Uterus (tissue), 4 donors: Measurements from ENCODE around the gene SGK1. TPM values are rescaled to one million over a fixed set of nuclear protein-coding genes. Genes with fewer than 3 reads are reported as not detected.

Experiments
- DNase-seq, 2 donors: peaks; one replicate each; pipeline ENCODE4 v3.0.0-alpha.2; 2019 to 2020
- H3K27ac ChIP-seq, 2 donors: fragments of 200-600 bp; sonication (generic); 1 replicate in 1 of 2; 2 replicates in 1 of 2; pipeline ENCODE4 v1.5.1; 2016 to 2018
- H3K27me3 ChIP-seq, 2 donors: fragments of 200-600 bp; sonication (generic); one replicate each; pipeline ENCODE4 v1.5.1; 2018 to 2019; ENCODE audit warnings: control low read depth in 1 of 2
- H3K36me3 ChIP-seq, 2 donors: fragments of 200-600 bp; sonication (generic); one replicate each; pipeline ENCODE4 v1.5.1; 2019; ENCODE audit warnings: control low read depth in 1 of 2
- H3K4me1 ChIP-seq, 2 donors: fragments of 200-600 bp; sonication (generic); one replicate each; pipeline ENCODE4 v1.5.1; 2018 to 2019; ENCODE audit warnings: control low read depth in 1 of 2
- H3K4me3 ChIP-seq, 2 donors: fragments of 200-600 bp; sonication (generic); 1 replicate in 1 of 2; 2 replicates in 1 of 2; pipeline ENCODE4 v1.5.1; 2018 to 2019; ENCODE audit warnings: mild to moderate bottlenecking in 1 of 2
- H3K9me3 ChIP-seq, 2 donors: fragments of 200-600 bp; sonication (generic); one replicate each; pipeline ENCODE4 v1.5.1; 2019; ENCODE audit warnings: control low read depth in 1 of 2
- POLR2A ChIP-seq, 2 donors: fragments of 450-650 bp; IDR thresholded peaks; one replicate each; pipeline ENCODE4 v1.6.1; 2016; ENCODE audit warnings: antibody characterized with exemption in 2 of 2, mild to moderate bottlenecking in 1 of 2, moderate library complexity in 1 of 2
- intact Hi-C: fragments of 100-400 bp; cut with DNase I; formaldehyde crosslinking; loops from one replicate; pipeline ENCODE4 v1.15.1; 2023; ENCODE audit warnings: low total_unique reads
- total RNA-seq, 4 donors: library from RNA; depleted of rRNA in 3 of 4; stranded (reverse); fragments of >200 nt in 3 of 4; gene quantifications; one replicate each; pipeline versions ENCODE4 v1.1.0 to v1.2.4, GENCODE V29; 2014 to 2023
- TF ChIP-seq, protein P1 (sequence below), 4 experiments: fragments of 200-600 bp in 2 of 4; fragments of 450-650 bp in 2 of 4; sonication (generic) in 2 of 4; IDR thresholded peaks; one replicate each; pipeline ENCODE4 v1.5.1; 2016 to 2019; ENCODE audit warnings: antibody characterized with exemption in 4 of 4, mild to moderate bottlenecking in 2 of 4, moderate library complexity in 1 of 4
- donor health status: DM: yes; HTN: yes; CAD: no.

SGK1 gene
- total RNA-seq, 4 donors from 2014 or later: 47.1 to 75.0 (median 59.8) TPM

DNA sequence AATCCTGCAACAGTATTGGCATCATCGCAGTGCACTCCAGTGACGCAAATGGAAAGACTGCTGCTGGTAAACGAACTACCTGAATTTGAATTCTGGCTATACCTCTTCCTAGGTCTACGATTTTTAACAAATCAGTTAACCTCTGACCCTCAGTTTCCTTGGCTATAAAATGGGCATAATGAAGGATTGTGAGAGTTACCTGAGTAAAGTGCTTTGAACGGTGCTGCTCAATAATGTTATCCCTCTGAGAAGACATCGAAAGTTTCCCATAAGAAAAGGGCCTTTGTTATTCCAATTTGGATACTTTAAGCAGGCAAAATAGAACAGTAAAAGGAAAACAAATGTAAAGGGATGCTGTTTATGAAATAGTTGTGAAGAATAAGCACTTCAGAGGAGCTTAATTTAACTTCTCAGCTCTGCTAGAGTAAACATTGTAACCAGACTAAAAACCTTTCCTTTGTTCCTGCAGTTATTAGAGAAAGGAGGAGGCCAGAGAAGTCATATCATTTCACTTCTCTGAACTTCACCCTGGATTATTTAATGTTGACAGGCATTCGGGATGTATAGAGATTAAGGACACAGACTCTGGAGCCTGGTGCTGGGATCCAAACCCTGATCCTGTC, 5.8 kb downstream of the SGK1 start:
- TF ChIP-seq POLR2A (IDR thresholded peaks at IDR 0.05): no peak
- TF ChIP-seq, protein P1, sequence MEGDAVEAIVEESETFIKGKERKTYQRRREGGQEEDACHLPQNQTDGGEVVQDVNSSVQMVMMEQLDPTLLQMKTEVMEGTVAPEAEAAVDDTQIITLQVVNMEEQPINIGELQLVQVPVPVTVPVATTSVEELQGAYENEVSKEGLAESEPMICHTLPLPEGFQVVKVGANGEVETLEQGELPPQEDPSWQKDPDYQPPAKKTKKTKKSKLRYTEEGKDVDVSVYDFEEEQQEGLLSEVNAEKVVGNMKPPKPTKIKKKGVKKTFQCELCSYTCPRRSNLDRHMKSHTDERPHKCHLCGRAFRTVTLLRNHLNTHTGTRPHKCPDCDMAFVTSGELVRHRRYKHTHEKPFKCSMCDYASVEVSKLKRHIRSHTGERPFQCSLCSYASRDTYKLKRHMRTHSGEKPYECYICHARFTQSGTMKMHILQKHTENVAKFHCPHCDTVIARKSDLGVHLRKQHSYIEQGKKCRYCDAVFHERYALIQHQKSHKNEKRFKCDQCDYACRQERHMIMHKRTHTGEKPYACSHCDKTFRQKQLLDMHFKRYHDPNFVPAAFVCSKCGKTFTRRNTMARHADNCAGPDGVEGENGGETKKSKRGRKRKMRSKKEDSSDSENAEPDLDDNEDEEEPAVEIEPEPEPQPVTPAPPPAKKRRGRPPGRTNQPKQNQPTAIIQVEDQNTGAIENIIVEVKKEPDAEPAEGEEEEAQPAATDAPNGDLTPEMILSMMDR (IDR thresholded peaks at IDR 0.05): no peak
- intact Hi-C loops: no loop called here

DNA sequence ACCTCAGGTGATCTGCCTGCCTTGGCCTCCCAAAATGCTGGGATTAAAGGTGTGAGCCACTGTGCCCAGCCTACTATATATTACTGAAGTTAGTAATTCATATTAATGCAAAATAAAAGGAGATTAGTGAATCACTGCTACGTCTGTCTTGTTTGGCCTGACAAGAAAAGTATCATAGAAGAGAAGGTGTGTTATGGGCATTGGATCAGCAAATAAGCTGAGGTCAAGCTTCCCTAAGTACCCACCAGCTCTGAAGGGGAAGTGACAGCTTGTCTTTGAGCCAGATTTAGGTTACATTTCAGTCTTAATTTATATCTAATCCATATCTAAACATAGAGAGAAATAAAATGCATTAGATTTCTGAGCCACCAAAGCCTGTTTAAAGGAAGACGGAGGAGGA, 7.1 kb downstream of the SGK1 start:
- Histone ChIP-seq H3K36me3 (no peaks in the 10 kb centered on the region), H3K9me3 (no peaks in the 10 kb centered on the region), H3K27ac (no peak overlapping the region), H3K4me1 (no peaks in the 10 kb centered on the region), H3K27me3 (no peaks in the 10 kb centered on the region), H3K4me3 (no peak overlapping the region)
- DNase-seq: no peak
- intact Hi-C loops: no loop called here
- TF ChIP-seq, protein P1 (IDR thresholded peaks at IDR 0.05): no peak
- no peak for TF ChIP-seq POLR2A (IDR thresholded peaks at IDR 0.05)

More for the DNA sequence above, 5.8 kb downstream of the SGK1 start:
- no peak overlapping the region for H3K27ac ChIP-seq
- H3K9me3 ChIP-seq: no peaks in the 10 kb centered on the region
- H3K4me3 ChIP-seq: no peak overlapping the region
- H3K36me3 ChIP-seq: no peaks in the 10 kb centered on the region
- H3K4me1 ChIP-seq: no peaks in the 10 kb centered on the region
- no peak for DNase-seq
- no peaks in the 10 kb centered on the region for H3K27me3 ChIP-seq

DNA sequence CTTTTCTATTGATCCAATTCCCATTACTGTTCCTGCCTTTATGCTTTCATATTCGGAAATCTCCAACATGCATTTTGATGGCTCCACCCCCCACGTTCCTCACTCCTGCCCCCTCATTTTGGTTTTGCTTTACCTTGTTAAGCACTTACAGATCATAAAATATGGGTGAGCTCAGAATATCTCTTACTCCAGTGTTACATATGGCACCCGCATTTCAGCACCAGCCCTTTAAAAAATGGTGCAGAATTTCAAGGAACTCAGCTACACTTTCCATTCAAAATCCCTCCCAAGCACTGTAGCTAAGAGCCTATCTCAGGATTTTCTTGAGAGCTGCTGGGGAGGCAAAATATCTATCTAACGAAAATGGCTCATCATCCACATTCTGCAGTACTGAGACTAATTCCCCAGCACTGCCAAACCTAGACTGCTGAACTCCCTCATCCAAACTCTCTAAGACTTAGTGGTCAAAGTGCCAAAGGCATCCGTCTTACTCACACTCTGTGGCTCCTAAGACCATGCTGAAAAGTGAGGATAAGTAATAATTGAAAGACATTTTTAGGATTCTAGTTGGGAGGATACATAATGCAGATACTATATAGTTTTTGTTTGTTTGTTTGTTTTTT, 7.8 kb downstream of the SGK1 start:
- H3K9me3 ChIP-seq: no peaks in the 10 kb centered on the region
- H3K4me1 ChIP-seq: no peaks in the 10 kb centered on the region
- no peak overlapping the region for H3K4me3 ChIP-seq
- intact Hi-C loops: no loop called here
- DNase-seq: no peak
- TF ChIP-seq, protein P1 (IDR thresholded peaks at IDR 0.05): no peak
- TF ChIP-seq POLR2A (IDR thresholded peaks at IDR 0.05): no peak
- no peak overlapping the region for H3K27ac ChIP-seq
- no peaks in the 10 kb centered on the region for H3K27me3 ChIP-seq
- H3K36me3 ChIP-seq: no peaks in the 10 kb centered on the region

DNA sequence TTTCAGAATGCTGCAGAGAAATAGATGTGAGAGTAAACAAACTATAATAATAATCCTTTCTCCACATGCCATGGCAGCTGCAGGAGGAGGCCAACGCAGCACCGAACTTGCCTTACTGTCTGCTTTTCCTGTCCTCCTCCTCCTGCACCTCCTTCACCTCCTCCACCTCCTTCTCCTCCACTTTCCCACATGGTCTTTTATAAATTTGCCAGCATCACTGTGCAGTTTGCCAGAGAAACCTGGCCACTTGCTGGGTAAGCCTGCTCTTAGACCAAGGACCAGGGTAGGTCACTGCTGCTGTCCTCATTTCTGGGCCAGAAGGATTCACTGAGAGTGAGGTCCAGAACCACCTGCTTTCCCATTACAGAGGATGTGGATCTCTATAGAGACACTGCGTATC, 8.7 kb downstream of the SGK1 start:
- no peaks in the 10 kb centered on the region for H3K9me3 ChIP-seq
- H3K27me3 ChIP-seq: no peaks in the 10 kb centered on the region
- no peak overlapping the region for H3K4me3 ChIP-seq
- no peaks in the 10 kb centered on the region for H3K4me1 ChIP-seq
- H3K27ac ChIP-seq: no peak overlapping the region
- TF ChIP-seq POLR2A (IDR thresholded peaks at IDR 0.05): no peak
- TF ChIP-seq, protein P1 (IDR thresholded peaks at IDR 0.05): no peak
- no peaks in the 10 kb centered on the region for H3K36me3 ChIP-seq
- no peak for DNase-seq
- intact Hi-C loops: no loop called here

DNA sequence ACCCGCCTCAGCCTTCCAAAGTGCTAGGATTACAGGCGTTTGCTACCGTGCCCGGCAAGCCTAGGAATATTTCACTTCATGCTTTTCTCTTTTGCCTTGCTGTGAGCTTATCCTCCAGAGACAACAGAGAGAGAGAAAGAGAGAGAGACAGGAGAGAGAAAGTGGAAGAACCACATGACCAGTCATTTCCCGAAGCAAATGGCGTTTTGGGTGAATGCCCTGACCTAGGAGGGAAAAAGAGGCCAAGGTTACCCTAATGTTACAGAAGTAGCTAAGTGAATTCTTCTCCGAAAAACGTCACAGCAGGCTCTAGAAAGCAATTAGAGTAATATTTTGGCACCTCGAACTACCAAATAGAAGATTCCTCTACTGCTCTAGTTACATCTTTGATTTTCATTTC, 9.1 kb downstream of the SGK1 start:
- Histone ChIP-seq H3K27ac (no peak overlapping the region), H3K4me1 (no peaks in the 10 kb centered on the region), H3K36me3 (no peaks in the 10 kb centered on the region), H3K27me3 (no peaks in the 10 kb centered on the region), H3K4me3 (no peak overlapping the region), H3K9me3 (no peaks in the 10 kb centered on the region)
- no peak for DNase-seq
- TF ChIP-seq POLR2A (IDR thresholded peaks at IDR 0.05): no peak
- TF ChIP-seq, protein P1 (IDR thresholded peaks at IDR 0.05): no peak
- intact Hi-C loops: no loop called here
